C4-2B (cell line): ENCODE measurements around the gene C2orf80.

Experiments
- ZFX ChIP-seq: fragments of 450-650 bp; IDR thresholded peaks from 2 replicates; pipeline ENCODE4 v1.6.1; 2017
- TF ChIP-seq, protein P1 (sequence below): fragments of 450-650 bp; conservative IDR thresholded peaks from 2 replicates; pipeline ENCODE4 v1.5.1; 2017; ENCODE audit warnings: mild to moderate bottlenecking

DNA sequence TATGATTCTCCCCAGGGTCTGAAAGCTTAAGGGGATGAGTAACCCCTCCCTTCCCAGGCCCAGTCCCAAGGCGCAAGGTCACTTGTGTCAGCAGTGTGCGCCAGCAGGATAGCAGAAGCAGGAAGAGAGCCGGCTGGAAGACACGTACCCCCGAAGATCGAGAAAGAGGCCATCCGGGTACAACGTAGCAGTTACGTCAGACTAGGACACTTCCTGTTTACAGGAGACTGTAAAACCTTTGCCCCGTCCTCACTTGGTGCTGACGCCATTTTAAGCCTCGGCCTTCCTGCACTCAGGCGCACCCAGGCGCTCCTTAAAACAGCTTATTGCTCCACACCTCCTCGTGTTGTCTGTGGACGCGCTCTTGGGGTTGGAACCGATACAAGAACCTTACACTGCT lies 50.4 kb downstream of the C2orf80 start:
- TF ChIP-seq, protein P1, sequence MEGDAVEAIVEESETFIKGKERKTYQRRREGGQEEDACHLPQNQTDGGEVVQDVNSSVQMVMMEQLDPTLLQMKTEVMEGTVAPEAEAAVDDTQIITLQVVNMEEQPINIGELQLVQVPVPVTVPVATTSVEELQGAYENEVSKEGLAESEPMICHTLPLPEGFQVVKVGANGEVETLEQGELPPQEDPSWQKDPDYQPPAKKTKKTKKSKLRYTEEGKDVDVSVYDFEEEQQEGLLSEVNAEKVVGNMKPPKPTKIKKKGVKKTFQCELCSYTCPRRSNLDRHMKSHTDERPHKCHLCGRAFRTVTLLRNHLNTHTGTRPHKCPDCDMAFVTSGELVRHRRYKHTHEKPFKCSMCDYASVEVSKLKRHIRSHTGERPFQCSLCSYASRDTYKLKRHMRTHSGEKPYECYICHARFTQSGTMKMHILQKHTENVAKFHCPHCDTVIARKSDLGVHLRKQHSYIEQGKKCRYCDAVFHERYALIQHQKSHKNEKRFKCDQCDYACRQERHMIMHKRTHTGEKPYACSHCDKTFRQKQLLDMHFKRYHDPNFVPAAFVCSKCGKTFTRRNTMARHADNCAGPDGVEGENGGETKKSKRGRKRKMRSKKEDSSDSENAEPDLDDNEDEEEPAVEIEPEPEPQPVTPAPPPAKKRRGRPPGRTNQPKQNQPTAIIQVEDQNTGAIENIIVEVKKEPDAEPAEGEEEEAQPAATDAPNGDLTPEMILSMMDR = no peak
- no peak for TF ChIP-seq ZFX
